ENCODE results near the gene LHX1. TPM values are rescaled to one million over a fixed set of nuclear protein-coding genes. Genes with fewer than 3 reads are reported as not detected.

Gene LHX1
- polyA plus RNA-seq, 1 donor (not counting 4 experiments of a cell fraction or from before 2014, with no cell fraction given) = 0.35 TPM

- H3K27me3 ChIP-seq (ENCODE audit: control insufficient read depth, extremely low read depth, insufficient read depth, low read length) = peaks cover 60% of the 10 kb centered on the region
- peaks cover 30% of the 10 kb centered on the region for H3K4me1 ChIP-seq (ENCODE audit: control insufficient read depth, extremely low read depth, insufficient read depth, low read length)
- no peak overlapping the region for H3K4me3 ChIP-seq (ENCODE audit: control insufficient read depth in 2 of 3, extremely low read depth in 1 of 3, insufficient read depth in 2 of 3, low read depth in 1 of 3, low read length in 3 of 3)
- DNase-seq (ENCODE audit: low read depth, low spot score) = no peak
- no peak overlapping the region for H2AFZ ChIP-seq (ENCODE audit: control insufficient read depth, low read length)
- TF ChIP-seq EZH2 (IDR thresholded peaks at IDR 0.05; ENCODE audit: low read length) = no peak
- no peak for TF ChIP-seq CTCF (optimal IDR thresholded peaks at IDR 0.05 in 1 of 3, IDR thresholded peaks at IDR 0.05 in 1 of 3, conservative IDR thresholded peaks at IDR 0.05 in 1 of 3; ENCODE audit: extremely low read depth in 1 of 3, insufficient read depth in 2 of 3, low read length in 3 of 3)
- dilution Hi-C loops (cut with MboI; ENCODE audit: extremely low pct_ligation_motif_present, low sequenced_read_pairs) = no loop called here
- H3K79me2 ChIP-seq (ENCODE audit: control insufficient read depth, insufficient read depth, low read length) = no peaks in the 10 kb centered on the region
- no peak for FAIRE-seq
- H3K9ac ChIP-seq (ENCODE audit: control insufficient read depth, extremely low read depth, insufficient read depth, low read length) = no peak overlapping the region
- H3K9me1 ChIP-seq (ENCODE audit: control insufficient read depth, extremely low read depth, insufficient read depth, low read length) = no peaks in the 10 kb centered on the region
- no peaks in the 10 kb centered on the region for H3K9me3 ChIP-seq (ENCODE audit: control insufficient read depth, low read depth, low read length)
- H3K4me2 ChIP-seq (ENCODE audit: control insufficient read depth, extremely low read depth, insufficient read depth, low read depth, low read length) = no peak overlapping the region
- no peak overlapping the region for H3K27ac ChIP-seq (ENCODE audit: control insufficient read depth, insufficient read depth, low read length)
- no peaks in the 10 kb centered on the region for H3K36me3 ChIP-seq (ENCODE audit: control insufficient read depth in 2 of 2, extremely low read depth in 1 of 2, insufficient read depth in 2 of 2, low read length in 2 of 2)
- H4K20me1 ChIP-seq (ENCODE audit: control insufficient read depth, extremely low read depth, insufficient read depth, low read length) = no peaks in the 10 kb centered on the region
Measured at GRCh38 chr17:36929851-36930582, 7.3 kb upstream of the LHX1 start.

GRCh38 chr17:36930583-36930900 is 6.7 kb upstream of the LHX1 start:
- TF ChIP-seq CTCF (optimal IDR thresholded peaks at IDR 0.05 in 1 of 3, IDR thresholded peaks at IDR 0.05 in 1 of 3, conservative IDR thresholded peaks at IDR 0.05 in 1 of 3; ENCODE audit: extremely low read depth in 1 of 3, insufficient read depth in 2 of 3, low read length in 3 of 3) (no peak), EZH2 (IDR thresholded peaks at IDR 0.05; ENCODE audit: low read length) (no peak)
- dilution Hi-C loops (cut with MboI; ENCODE audit: extremely low pct_ligation_motif_present, low sequenced_read_pairs) = no loop called here
- Histone ChIP-seq H3K9me3 (ENCODE audit: control insufficient read depth, low read depth, low read length) (no peaks in the 10 kb centered on the region), H3K27me3 (ENCODE audit: control insufficient read depth, extremely low read depth, insufficient read depth, low read length) (peaks cover 65% of the 10 kb centered on the region), H3K9me1 (ENCODE audit: control insufficient read depth, extremely low read depth, insufficient read depth, low read length) (no peaks in the 10 kb centered on the region), H3K9ac (ENCODE audit: control insufficient read depth, extremely low read depth, insufficient read depth, low read length) (no peak overlapping the region), H2AFZ (ENCODE audit: control insufficient read depth, low read length) (no peak overlapping the region), H4K20me1 (ENCODE audit: control insufficient read depth, extremely low read depth, insufficient read depth, low read length) (no peaks in the 10 kb centered on the region), H3K79me2 (ENCODE audit: control insufficient read depth, insufficient read depth, low read length) (no peaks in the 10 kb centered on the region), H3K36me3 (ENCODE audit: control insufficient read depth in 2 of 2, extremely low read depth in 1 of 2, insufficient read depth in 2 of 2, low read length in 2 of 2) (no peaks in the 10 kb centered on the region), H3K4me2 (ENCODE audit: control insufficient read depth, extremely low read depth, insufficient read depth, low read depth, low read length) (no peak overlapping the region), H3K4me1 (ENCODE audit: control insufficient read depth, extremely low read depth, insufficient read depth, low read length) (peaks cover 35% of the 10 kb centered on the region), H3K27ac (ENCODE audit: control insufficient read depth, insufficient read depth, low read length) (no peak overlapping the region), H3K4me3 (ENCODE audit: control insufficient read depth in 2 of 3, extremely low read depth in 1 of 3, insufficient read depth in 2 of 3, low read depth in 1 of 3, low read length in 3 of 3) (no peak overlapping the region)
- FAIRE-seq (no peak), DNase-seq (ENCODE audit: low read depth, low spot score) (no peak)
